AG10803 (cell line): ENCODE measurements around the gene SETBP1.

Source experiments
- DNase-seq: peaks from one replicate; pipeline ENCODE4 v3.0.0; 2010; ENCODE audit warnings: low read depth
- H3K4me3 ChIP-seq: 2 replicates; pipeline ENCODE4 v1.5.1; 2011; ENCODE audit warnings: mild to moderate bottlenecking, low read length, control low read depth
- CTCF ChIP-seq: conservative IDR thresholded peaks from 2 replicates; pipeline ENCODE4 v1.5.1; 2011; ENCODE audit warnings: mild to moderate bottlenecking, low read length, control low read depth, inconsistent platforms

Gene SETBP1

DNA sequence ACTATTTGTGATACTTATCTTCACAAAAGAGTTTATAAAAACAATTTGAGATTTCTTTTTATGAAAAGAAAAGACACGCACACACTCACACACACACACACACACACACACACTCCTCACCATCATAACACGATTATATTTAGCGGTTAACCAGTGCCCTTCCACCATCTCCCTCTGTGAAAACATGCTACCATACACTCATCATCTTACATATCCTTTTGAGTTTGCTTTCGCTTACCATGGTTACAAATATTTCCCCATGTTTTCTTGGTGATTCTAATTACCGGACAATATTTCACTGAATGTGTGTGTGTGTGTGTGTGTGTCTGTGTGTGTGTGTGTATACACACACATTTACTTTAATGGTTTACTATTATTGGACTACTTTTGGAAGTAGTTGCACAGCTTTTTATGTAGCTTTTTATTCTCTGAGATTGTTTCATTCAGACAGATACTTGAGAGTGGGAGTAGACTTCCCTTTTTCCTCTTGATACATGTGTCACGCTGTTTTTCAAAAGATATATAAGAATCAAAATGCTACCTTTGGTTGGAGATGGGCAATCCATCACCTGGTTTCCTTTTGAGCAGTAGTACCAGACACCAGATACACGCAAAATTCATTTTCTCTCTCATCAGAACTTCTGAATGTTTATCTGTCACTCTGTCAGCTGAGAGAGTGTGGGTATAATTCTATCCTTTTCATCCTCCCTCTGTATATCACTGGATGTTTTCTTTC lies 138.1 kb downstream of the SETBP1 start:
- TF ChIP-seq CTCF, result no peak
- no peak for DNase-seq
- H3K4me3 ChIP-seq, result no peak overlapping the region

GRCh38 chr18:44819944-44820510 lies 139.3 kb downstream of the SETBP1 start:
- TF ChIP-seq CTCF, result no peak
- DNase-seq, result no peak
- H3K4me3 ChIP-seq, result no peak overlapping the region

DNA sequence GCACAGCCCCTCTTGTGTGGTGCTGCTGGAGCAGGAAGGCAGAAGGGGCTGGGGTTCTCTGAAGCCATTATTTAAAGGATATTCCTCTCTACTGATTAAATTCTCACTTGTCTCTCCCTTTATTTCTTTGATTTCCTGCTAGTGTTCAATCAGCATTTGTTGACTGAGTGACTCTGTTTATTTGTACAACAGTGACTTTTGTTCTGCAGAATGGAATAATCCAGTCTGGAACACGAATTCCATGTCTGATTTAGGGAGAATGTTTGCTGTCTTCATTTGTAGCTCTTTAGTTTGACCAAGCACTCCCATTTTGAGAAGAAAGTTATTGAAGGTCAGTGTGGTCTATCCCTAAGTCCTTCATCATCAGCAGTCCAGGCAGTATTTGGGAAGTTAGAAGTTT lies 141.2 kb downstream of the SETBP1 start:
- no peak for DNase-seq

GRCh38 chr18:44823286-44823685 lies 142.6 kb downstream of the SETBP1 start:
- DNase-seq, result no peak
- H3K4me3 ChIP-seq, result no peak overlapping the region
- TF ChIP-seq CTCF, result no peak

More for the DNA sequence above, 141.2 kb downstream of the SETBP1 start:
- TF ChIP-seq CTCF, result no peak
- H3K4me3 ChIP-seq, result no peak overlapping the region

DNA sequence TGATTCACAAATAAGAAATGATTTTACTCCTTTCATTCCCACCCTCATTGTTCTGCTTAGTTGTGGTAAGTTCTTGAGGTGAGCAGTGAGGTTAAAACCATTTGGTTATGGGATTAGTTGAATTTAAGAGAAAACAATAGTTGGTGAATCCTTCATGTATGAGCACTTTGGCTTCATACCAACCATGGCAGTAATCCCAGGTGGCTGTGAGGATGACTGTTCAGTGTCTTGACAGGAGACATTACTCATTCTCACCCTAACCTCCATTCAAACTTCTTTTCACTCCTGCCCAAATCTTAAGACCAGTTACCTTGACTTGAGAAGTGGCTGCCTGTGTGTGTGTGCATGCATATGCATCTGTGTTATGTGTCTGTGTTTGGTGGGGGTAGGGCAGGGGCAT lies 143.1 kb downstream of the SETBP1 start:
- H3K4me3 ChIP-seq, result no peak overlapping the region
- DNase-seq, result peak; percentile 73
- TF ChIP-seq CTCF, result no peak

DNA sequence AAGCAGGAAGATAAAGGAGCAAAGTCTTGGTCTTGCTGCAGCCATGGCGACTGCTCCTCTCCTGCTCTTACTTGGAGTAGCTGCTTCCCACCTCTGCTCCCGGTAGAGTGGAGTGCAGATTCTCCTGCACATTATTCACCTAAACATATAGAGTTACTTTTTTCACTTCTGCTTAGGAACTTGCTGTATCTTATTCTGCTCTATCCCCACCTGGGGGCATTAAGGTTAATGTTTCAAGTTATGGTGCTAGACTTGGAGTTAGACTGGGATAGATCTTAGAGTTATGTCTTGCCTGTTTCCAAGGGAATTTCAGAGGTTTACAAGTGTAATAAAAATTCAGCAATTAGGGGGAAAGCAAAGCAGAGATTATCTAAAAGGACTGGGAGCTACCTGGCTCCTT lies 144.2 kb downstream of the SETBP1 start:
- H3K4me3 ChIP-seq, result no peak overlapping the region
- DNase-seq, result no peak
- TF ChIP-seq CTCF, result no peak
